GM23248 (cell line): ENCODE data around the gene PDE4B.

Experiments used
- EZH2 ChIP-seq: fragments of 200-600 bp; sonication (generic); IDR thresholded peaks from 2 replicates; pipeline ENCODE4 v1.6.1; 2018; ENCODE audit warnings: antibody characterized with exemption, mild to moderate bottlenecking; ENCODE audit not compliant: insufficient read depth, poor library complexity, severe bottlenecking
- EZH2phosphoT487 ChIP-seq: fragments of 200-600 bp; sonication (generic); IDR thresholded peaks from 2 replicates; pipeline ENCODE4 v1.6.1; 2018; ENCODE audit warnings: antibody characterized with exemption, moderate library complexity, mild to moderate bottlenecking, low read depth; ENCODE audit not compliant: insufficient read depth

DNA sequence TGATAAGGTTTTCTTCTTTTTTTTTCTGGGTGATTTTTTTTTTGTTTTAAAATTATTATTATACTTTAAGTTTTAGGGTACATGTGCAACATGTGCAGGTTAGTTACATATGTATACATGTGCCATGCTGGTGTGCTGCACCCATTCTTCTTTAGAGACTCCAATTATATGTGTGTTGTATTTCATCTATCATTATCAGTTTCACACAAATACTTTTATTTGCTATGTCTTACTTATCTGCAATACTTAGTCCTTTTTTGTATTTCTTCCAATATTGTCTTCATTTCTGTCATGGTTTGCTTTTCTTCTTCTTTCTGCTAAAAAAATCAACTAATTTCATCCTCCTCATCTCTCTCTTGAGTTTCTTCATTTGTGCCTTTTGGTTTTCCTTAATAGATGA is 3.9 kb upstream of the PDE4B start:
- TF ChIP-seq EZH2, result no peak
- no peak for TF ChIP-seq EZH2phosphoT487
